ENCODE measurements around the gene SLC16A8.
A peak's percentile ranks its signal among the peaks of the same experiment; 100 is the strongest.

SLC16A8 gene

DNA sequence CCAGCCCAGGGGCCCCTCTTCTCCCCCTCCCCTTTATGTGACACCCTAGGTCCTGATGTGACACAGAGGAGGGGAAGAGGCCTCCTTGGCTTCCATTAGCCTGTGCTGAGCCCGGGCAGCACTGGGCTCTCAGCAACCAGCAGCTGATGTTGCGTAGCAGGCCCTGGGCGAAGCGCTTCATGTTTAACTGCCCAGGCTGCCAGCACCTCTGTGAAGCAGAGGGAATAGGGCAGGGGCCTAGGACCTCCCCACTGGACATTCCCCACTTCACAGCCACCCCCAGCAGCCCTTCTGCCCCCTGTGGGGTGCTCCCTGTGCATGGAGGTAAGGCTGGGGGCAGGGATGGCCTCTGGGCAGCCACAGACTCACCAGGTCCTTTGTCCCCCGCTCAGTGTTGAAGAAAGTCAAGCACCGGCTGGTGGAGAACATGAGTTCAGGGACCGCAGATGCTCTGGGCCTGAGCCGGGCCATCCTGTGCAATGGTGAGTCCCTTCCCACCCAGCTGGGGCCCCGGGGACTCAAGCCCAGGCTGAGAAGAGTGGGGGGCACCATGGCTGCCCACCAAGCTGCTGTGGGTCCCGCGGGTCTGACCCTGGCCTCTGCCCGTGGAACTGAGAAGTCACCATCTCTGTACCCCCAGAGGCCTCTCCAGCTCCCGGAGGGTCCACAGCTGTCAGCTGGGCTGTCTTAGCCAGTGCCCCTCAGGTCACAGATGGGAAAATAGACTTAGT, 15.2 kb downstream of the SLC16A8 start:
- Histone ChIP-seq H3K9me3 (ENCODE audit: control insufficient read depth, insufficient read depth, low read depth, low read length) (no peaks in the 10 kb centered on the region), H3K27ac (ENCODE audit: low read depth, low read length) (no peak overlapping the region), H3K36me3 (ENCODE audit: control insufficient read depth, insufficient read depth, low read length) (peaks cover 64% of the 10 kb centered on the region), H3K4me3 (ENCODE audit: low read depth, low read length) (no peak overlapping the region), H3K27me3 (ENCODE audit: control insufficient read depth, insufficient read depth, low read length) (no peaks in the 10 kb centered on the region), H3K9ac (ENCODE audit: low read length) (no peak overlapping the region), H3K4me1 (ENCODE audit: control insufficient read depth, insufficient read depth, low read length) (no peaks in the 10 kb centered on the region)

DNA sequence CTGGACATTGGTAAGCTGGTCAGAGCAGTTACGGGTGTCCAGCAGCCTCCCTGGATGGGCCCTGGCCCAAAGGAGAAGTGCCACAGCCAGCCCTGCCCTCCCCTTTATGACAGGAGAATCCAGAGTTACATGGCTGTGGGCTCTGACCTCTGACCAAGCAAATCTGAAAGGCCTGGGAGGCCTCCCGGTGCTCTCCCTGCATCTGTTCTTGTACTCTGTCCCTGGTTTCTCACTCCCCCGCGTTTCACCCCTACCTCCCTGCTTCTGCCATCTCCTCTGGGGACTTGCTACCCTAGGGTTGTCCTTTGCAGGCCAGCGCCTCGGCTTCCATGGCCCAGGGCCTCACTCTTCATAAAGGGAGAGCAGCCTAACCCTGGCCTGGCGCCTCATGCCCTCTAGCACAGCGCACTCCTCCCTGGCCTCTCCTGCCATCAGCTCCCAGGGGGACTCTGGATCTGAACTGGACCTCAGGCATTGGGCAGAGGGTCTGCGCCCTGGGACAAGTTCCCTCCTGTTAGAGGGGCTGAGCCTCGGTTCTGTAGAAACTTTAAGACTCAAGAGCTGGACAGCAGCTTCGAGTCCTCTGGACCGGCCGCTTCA, 16.1 kb downstream of the SLC16A8 start:
- no peak overlapping the region for H3K9ac ChIP-seq (ENCODE audit: low read length)
- no peaks in the 10 kb centered on the region for H3K9me3 ChIP-seq (ENCODE audit: control insufficient read depth, insufficient read depth, low read depth, low read length)
- no peak overlapping the region for H3K4me3 ChIP-seq (ENCODE audit: low read depth, low read length)
- no peaks in the 10 kb centered on the region for H3K27me3 ChIP-seq (ENCODE audit: control insufficient read depth, insufficient read depth, low read length)
- no peak overlapping the region for H3K27ac ChIP-seq (ENCODE audit: low read depth, low read length)
- H3K36me3 ChIP-seq (ENCODE audit: control insufficient read depth, insufficient read depth, low read length): peaks cover 63% of the 10 kb centered on the region
- no peaks in the 10 kb centered on the region for H3K4me1 ChIP-seq (ENCODE audit: control insufficient read depth, insufficient read depth, low read length)

DNA sequence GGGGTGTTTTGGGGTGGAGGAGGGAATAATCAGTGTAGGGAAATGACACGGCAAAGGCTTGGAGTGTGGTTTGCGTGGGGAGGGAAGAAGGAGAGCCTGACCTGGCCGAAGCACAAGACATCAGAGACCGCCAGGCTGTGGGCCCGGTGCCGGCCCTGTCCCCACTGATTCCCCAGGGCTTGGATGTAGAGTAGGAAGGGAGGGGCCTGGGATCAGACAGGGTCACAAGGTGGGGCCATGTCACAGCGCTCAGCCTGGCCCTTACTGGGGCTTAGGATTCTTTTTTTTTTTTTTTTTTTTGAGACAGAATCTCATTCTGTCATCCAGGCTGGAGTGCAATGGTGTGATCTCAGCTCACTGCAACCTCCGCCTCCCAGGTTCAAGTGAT, 17.0 kb downstream of the SLC16A8 start:
- Histone ChIP-seq H3K36me3 (ENCODE audit: control insufficient read depth, insufficient read depth, low read length) (peaks cover 58% of the 10 kb centered on the region), H3K27ac (ENCODE audit: low read depth, low read length) (no peak overlapping the region), H3K9ac (ENCODE audit: low read length) (no peak overlapping the region), H3K9me3 (ENCODE audit: control insufficient read depth, insufficient read depth, low read depth, low read length) (no peaks in the 10 kb centered on the region), H3K4me3 (ENCODE audit: low read depth, low read length) (no peak overlapping the region), H3K4me1 (ENCODE audit: control insufficient read depth, insufficient read depth, low read length) (no peaks in the 10 kb centered on the region), H3K27me3 (ENCODE audit: control insufficient read depth, insufficient read depth, low read length) (no peaks in the 10 kb centered on the region)

DNA sequence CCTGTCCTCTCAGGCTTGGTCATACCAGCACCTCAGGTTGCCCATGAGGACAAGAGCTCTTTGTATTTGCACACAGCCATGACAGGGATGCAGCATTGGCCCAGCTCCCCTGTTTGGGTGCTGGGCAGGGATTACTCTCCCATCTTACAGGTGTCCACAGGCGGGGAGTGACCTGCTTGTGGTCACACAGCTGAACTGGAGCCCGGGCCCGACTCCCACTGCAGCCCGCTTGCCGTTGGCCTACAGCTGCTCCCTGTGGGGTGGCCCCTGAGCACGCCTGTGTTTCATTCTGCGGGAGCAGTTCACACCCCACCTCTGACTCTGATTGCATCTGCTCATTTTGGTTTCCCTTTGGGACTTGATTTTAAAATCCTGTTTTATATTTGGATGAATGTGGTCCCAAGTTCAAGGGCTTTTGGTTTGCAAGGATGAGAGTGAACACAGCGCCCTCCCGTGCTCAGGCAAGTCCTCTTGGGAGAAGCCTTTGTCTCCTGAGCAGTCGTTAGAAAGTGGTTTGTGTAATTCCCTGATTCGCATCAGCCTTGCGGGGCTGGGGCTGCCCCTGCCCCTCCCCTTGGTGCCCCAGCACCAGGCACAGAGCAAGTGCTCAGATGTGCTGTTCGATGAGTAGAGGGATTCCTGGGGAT, 17.5 kb downstream of the SLC16A8 start:
- Histone ChIP-seq H3K9me3 (ENCODE audit: control insufficient read depth, insufficient read depth, low read depth, low read length) (no peaks in the 10 kb centered on the region), H3K36me3 (ENCODE audit: control insufficient read depth, insufficient read depth, low read length) (peaks cover 55% of the 10 kb centered on the region), H3K27me3 (ENCODE audit: control insufficient read depth, insufficient read depth, low read length) (no peaks in the 10 kb centered on the region), H3K9ac (ENCODE audit: low read length) (no peak overlapping the region), H3K27ac (ENCODE audit: low read depth, low read length) (no peak overlapping the region), H3K4me3 (ENCODE audit: low read depth, low read length) (no peak overlapping the region), H3K4me1 (ENCODE audit: control insufficient read depth, insufficient read depth, low read length) (no peaks in the 10 kb centered on the region)

DNA sequence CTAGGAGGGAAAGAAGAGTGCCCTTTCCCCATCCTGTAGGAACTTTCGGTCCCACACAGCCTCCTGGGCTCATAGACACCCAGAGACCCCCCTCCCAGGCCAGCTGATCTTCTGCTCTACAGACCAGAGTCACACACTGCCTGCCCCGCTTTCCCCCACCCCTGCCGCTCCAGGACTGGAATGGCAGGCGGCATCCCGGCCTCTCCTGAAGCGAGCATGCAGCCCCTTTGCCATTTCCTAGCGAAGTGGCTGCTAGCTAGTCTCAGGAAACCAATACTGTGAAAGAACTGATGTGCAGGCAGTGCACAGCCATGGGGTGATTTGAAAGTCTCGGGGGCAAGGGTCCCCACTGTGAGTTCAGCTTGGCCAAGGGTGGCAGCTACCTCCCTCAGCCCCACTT, 18.4 kb downstream of the SLC16A8 start:
- Histone ChIP-seq H3K27me3 (ENCODE audit: control insufficient read depth, insufficient read depth, low read length) (no peaks in the 10 kb centered on the region), H3K4me3 (ENCODE audit: low read depth, low read length) (no peak overlapping the region), H3K9me3 (ENCODE audit: control insufficient read depth, insufficient read depth, low read depth, low read length) (no peaks in the 10 kb centered on the region), H3K4me1 (ENCODE audit: control insufficient read depth, insufficient read depth, low read length) (no peaks in the 10 kb centered on the region), H3K27ac (ENCODE audit: low read depth, low read length) (no peak overlapping the region), H3K9ac (ENCODE audit: low read length) (no peak overlapping the region), H3K36me3 (ENCODE audit: control insufficient read depth, insufficient read depth, low read length) (peaks cover 52% of the 10 kb centered on the region)

DNA sequence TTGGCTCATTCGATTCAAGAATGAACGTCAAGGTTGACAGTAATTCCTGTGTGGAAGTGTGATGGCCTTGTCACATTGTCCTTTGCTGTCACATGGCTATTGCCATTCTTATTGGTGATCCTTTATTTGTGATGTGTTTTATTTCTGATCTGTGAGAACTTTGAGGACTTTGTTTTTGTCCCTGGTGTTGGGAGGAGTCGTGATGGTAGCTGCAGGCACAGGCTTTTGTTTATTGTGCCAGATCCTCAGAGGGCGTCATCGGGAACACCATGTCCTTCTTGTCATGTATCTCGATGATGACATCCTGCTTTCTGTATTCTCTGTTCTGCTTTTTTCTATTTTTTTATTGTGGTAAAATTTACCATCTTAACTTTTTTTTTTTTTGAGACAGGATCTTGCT, 21.2 kb downstream of the SLC16A8 start:
- H3K36me3 ChIP-seq (ENCODE audit: control insufficient read depth, insufficient read depth, low read length): peaks cover 55% of the 10 kb centered on the region
- H3K27ac ChIP-seq (ENCODE audit: low read depth, low read length): no peak overlapping the region
- H3K27me3 ChIP-seq (ENCODE audit: control insufficient read depth, insufficient read depth, low read length): no peaks in the 10 kb centered on the region

DNA sequence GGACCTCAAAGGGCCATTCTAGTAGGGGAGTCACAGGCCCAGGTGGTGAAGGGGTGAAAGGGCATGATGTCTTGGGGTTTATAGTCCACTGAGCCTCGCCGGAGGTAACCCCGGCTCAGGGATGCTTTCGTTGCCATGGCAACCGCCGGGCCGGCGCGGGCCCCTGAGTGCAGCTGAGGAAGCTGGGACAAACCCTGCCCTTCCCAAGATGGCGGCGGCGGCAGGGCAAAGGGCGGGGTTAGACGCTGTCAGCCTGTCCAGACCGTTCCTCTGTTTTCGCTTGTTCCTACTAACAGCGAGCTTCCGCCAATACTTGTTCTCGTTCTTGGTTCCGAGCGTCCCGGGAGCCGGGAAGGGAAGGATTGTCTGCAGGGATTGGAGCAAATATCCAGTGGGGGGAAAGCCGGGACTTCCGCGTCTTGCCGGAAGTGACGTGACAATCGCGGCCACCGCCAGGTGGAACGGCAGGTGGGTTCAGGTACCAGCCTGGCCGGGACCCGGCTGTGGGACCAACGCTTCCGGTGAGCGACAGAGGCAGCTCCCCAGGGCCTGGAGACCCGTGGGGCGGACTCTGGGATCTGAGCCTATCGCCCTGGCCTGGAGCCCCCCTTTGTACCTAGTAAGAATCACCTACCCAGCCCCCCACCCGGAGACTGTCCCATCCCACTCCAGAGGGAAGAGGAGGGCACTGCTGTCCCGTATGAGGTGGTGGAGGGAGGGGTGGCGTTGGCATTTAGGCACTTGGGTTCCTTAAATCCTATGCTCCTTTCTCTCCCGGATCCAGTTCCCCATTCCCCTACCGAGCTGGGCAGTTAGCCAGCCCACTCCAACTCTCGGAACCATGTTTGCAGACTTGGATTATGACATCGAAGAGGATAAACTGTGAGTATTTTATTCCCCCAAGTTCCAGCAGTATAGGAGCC, 26.8 kb downstream of the SLC16A8 start, which contains the start of gene PICK1:
TSS of gene PICK1 (plus strand) at position 436 of the 923 bp plus-strand sequence. CDS start at position 842, 406 bp downstream.
- Histone ChIP-seq H3K9me3 (ENCODE audit: control insufficient read depth, insufficient read depth, low read depth, low read length) (no peaks in the 10 kb centered on the region), H3K4me1 (ENCODE audit: control insufficient read depth, insufficient read depth, low read length) (peaks cover 12% of the 10 kb centered on the region), H3K4me3 (ENCODE audit: low read depth, low read length) (peak within 1 kb of the TSS; percentile 78), H3K27ac (ENCODE audit: low read depth, low read length) (peak within 1 kb of the TSS; percentile 85), H3K9ac (ENCODE audit: low read length) (peak within 1 kb of the TSS; percentile 70), H3K27me3 (ENCODE audit: control insufficient read depth, insufficient read depth, low read length) (no peaks in the 10 kb centered on the region), H3K36me3 (ENCODE audit: control insufficient read depth, insufficient read depth, low read length) (peaks cover 20% of the 10 kb centered on the region)

More for the DNA sequence above, 21.2 kb downstream of the SLC16A8 start:
- H3K9me3 ChIP-seq (ENCODE audit: control insufficient read depth, insufficient read depth, low read depth, low read length): no peaks in the 10 kb centered on the region
- H3K9ac ChIP-seq (ENCODE audit: low read length): no peak overlapping the region
- H3K4me3 ChIP-seq (ENCODE audit: low read depth, low read length): no peak overlapping the region
- H3K4me1 ChIP-seq (ENCODE audit: control insufficient read depth, insufficient read depth, low read length): peaks cover 4% of the 10 kb centered on the region; the same call in 1 of the 2 replicates

DNA sequence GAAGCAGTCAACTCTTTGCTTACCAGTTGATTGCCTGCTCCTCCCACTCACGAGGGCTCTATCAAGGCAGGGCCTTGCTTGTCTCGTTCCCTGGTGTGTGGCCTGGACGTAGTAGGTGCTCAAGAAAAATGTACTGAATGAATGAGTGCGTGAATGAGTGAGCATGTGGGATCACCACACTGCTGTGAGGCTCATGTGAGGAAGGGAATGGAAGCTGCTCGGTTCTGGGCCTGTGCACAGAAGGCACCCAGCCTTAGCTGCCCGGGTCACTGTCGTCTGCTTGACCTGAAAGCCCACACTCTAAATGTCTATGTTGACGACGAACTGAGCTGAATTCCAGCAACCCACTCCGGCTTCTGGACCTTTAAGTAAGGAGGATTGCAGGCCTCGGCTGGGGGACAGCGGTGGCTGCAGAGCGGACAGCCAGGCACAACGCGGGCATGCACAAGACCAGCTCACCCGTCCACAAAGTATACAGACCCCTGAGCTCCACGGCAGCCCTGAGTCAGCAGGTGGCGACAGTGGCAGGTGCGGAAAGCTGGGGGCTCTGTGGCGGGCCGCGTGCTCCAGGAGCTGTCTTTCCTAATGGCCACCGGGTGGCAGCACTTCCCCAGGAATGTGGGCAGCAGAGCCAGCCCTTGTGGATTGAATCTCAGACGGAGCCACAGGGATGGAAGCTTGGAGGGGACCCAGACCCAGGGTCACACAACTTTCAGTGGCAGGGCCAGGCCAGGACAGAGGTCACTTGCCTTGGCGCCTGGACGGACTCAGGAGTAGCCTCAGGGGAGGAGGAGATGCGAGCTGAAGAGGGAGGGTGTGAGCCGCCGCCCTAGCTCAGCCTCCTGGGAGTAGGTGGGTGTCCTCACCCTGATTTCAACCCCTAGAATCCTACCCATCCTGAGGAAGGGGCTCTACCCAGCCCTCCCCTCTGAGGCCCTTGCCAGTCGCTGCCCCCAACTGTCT, 31.8 kb downstream of the SLC16A8 start:
- Histone ChIP-seq H3K4me1 (ENCODE audit: control insufficient read depth, insufficient read depth, low read length) (peaks cover 9% of the 10 kb centered on the region), H3K9me3 (ENCODE audit: control insufficient read depth, insufficient read depth, low read depth, low read length) (no peaks in the 10 kb centered on the region), H3K4me3 (ENCODE audit: low read depth, low read length) (no peak overlapping the region), H3K27ac (ENCODE audit: low read depth, low read length) (no peak overlapping the region), H3K9ac (ENCODE audit: low read length) (peak overlapping the region; percentile 36), H3K27me3 (ENCODE audit: control insufficient read depth, insufficient read depth, low read length) (no peaks in the 10 kb centered on the region), H3K36me3 (ENCODE audit: control insufficient read depth, insufficient read depth, low read length) (no peaks in the 10 kb centered on the region)

DNA sequence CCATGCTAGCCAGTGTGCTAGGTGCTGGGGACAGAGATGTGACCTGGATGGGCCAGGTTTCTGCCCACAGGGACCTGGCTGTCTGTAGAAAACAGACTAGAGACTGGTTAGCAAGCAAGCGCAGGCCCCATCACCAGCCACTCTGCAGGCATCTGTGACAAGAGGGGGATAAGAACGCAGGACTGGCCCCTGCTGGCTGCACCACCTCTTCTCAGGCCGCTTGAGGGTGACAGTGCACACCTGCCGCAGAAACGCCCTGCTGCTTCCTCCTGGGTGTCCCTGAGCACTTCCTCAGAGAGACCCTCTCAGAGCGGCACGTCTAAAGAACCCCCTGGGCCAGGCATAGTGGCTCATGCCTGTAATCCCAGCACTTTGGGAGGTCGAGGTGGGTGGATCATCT, 32.7 kb downstream of the SLC16A8 start:
- Histone ChIP-seq H3K36me3 (ENCODE audit: control insufficient read depth, insufficient read depth, low read length) (no peaks in the 10 kb centered on the region), H3K9ac (ENCODE audit: low read length) (no peak overlapping the region), H3K4me1 (ENCODE audit: control insufficient read depth, insufficient read depth, low read length) (peaks cover 9% of the 10 kb centered on the region), H3K4me3 (ENCODE audit: low read depth, low read length) (no peak overlapping the region), H3K9me3 (ENCODE audit: control insufficient read depth, insufficient read depth, low read depth, low read length) (no peaks in the 10 kb centered on the region), H3K27ac (ENCODE audit: low read depth, low read length) (no peak overlapping the region), H3K27me3 (ENCODE audit: control insufficient read depth, insufficient read depth, low read length) (no peaks in the 10 kb centered on the region)

DNA sequence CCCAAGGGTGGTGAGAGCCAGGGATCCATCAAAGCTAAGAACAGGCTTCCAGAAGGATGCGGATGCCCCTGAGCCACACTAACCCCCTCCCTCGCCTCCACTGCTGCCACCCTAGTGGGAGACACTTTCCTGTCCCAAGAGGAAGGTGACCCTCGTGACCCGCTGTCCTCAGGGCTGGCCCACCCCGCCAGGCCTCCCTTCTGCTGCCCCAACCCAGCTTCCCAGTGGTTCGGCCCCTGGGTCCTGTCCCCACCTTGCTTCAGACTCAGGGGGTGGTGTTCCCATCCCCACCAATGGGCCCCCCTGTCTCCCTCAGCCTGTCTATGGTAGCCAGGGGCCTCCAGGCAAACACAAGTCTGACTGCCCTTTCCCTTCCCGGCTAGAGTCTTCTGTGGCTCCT, 33.3 kb downstream of the SLC16A8 start:
- Histone ChIP-seq H3K27me3 (ENCODE audit: control insufficient read depth, insufficient read depth, low read length) (no peaks in the 10 kb centered on the region), H3K9me3 (ENCODE audit: control insufficient read depth, insufficient read depth, low read depth, low read length) (no peaks in the 10 kb centered on the region), H3K4me3 (ENCODE audit: low read depth, low read length) (no peak overlapping the region), H3K9ac (ENCODE audit: low read length) (no peak overlapping the region), H3K27ac (ENCODE audit: low read depth, low read length) (no peak overlapping the region), H3K36me3 (ENCODE audit: control insufficient read depth, insufficient read depth, low read length) (no peaks in the 10 kb centered on the region), H3K4me1 (ENCODE audit: control insufficient read depth, insufficient read depth, low read length) (peaks cover 9% of the 10 kb centered on the region)
